Spleen (tissue), 7 donors: Measurements from ENCODE around the gene STK24.

Source experiments
- POLR2A ChIP-seq, 3 donors: fragments of 450-650 bp; IDR thresholded peaks; one replicate each; pipeline ENCODE4 v1.5.1; 2017; ENCODE audit warnings: antibody characterized with exemption in 3 of 3, mild to moderate bottlenecking in 1 of 3
- POLR2AphosphoS5 ChIP-seq, 3 donors: sonication (generic); formaldehyde crosslinking; IDR thresholded peaks; one replicate each; pipeline ENCODE4 v1.5.1; 2017; ENCODE audit warnings: antibody characterized with exemption in 3 of 3
- TF ChIP-seq, protein P1 (sequence below), 11 experiments: fragments of 200-600 bp in 7 of 11; fragments of 450-650 bp in 4 of 11; sonication (generic) in 4 of 11; IDR thresholded peaks in 8 of 11; conservative IDR thresholded peaks in 3 of 11; 1 replicate in 7 of 11; 2 replicates in 4 of 11; pipeline versions ENCODE4 v1.4.0 to v1.8.0; 2016 to 2021; ENCODE audit warnings: antibody characterized with exemption in 11 of 11, inconsistent platforms in 4 of 11, mild to moderate bottlenecking in 1 of 11
- donor health status: DM: no; HTN: no; CAD: no; lungs with moderate emphysema.
- donor health status: DM: no; HTN: no; CAD: no.
- donor health status: DM: no; HTN: no; CAD: no.

DNA sequence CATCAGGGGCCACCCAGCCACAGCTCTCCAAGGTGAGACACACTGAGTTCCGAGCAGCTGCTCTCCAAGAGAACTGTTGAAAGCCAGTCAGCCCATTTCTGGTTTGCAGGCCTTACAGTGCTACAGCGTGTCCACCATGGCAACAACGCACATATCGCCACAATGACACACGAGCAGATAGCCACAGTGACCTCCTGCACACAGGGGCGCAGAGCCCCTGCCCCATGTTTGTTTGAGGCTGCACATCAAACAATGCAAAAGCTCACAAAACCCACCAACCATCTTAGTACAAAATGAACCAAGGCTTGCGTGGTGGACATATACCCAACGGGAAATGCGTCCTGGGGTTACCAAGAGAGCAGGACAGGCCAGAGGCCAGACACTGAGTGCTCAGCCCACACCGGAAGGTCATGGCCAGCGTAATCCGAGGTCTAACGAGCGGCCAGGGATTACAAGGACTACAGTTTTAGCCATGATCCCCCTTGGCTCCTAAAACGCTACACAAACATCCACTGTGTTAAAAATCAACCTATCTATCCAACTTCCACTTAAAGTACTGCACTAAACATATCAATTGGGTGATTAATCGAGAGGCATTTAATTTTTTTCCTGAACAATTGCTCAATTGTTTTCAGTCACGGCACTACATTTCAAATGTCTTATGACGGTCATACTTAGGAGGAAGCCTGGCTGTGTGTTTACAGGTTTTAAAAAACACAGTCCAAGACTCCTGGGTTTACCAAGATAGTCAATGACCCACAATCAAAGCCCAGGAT is 56.0 kb downstream of the STK24 start:
- TF ChIP-seq, protein P1, sequence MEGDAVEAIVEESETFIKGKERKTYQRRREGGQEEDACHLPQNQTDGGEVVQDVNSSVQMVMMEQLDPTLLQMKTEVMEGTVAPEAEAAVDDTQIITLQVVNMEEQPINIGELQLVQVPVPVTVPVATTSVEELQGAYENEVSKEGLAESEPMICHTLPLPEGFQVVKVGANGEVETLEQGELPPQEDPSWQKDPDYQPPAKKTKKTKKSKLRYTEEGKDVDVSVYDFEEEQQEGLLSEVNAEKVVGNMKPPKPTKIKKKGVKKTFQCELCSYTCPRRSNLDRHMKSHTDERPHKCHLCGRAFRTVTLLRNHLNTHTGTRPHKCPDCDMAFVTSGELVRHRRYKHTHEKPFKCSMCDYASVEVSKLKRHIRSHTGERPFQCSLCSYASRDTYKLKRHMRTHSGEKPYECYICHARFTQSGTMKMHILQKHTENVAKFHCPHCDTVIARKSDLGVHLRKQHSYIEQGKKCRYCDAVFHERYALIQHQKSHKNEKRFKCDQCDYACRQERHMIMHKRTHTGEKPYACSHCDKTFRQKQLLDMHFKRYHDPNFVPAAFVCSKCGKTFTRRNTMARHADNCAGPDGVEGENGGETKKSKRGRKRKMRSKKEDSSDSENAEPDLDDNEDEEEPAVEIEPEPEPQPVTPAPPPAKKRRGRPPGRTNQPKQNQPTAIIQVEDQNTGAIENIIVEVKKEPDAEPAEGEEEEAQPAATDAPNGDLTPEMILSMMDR (IDR thresholded peaks at IDR 0.05 in 8 of 11, conservative IDR thresholded peaks at IDR 0.05 in 3 of 11), result no peak
- TF ChIP-seq POLR2A (IDR thresholded peaks at IDR 0.05), result no peak
- TF ChIP-seq POLR2AphosphoS5 (IDR thresholded peaks at IDR 0.05), result no peak
